Lower lobe of right lung (tissue), 2 donors: ENCODE measurements around the gene EXD3. TPM values are rescaled to one million over a fixed set of nuclear protein-coding genes. Genes with fewer than 3 reads are reported as not detected.

Experiments used
- ATAC-seq, 2 donors: fragments of 200-7000 bp; cut with Tn5 transposase; one replicate each; pipeline ENCODE4 v1.9.1; 2020 to 2022; ENCODE audit warnings: mild to moderate bottlenecking in 2 of 2, moderate library complexity in 2 of 2
- DNase-seq: peaks from one replicate; pipeline ENCODE4 v3.0.0-alpha.2; 2020
- H3K27ac ChIP-seq: fragments of 200-600 bp; one replicate; pipeline ENCODE4 v1.8.0; 2022
- H3K27me3 ChIP-seq: fragments of 200-600 bp; one replicate; pipeline ENCODE4 v1.8.0; 2022; ENCODE audit warnings: low read depth
- H3K36me3 ChIP-seq: fragments of 200-600 bp; one replicate; pipeline ENCODE4 v1.8.0; 2022; ENCODE audit warnings: mild to moderate bottlenecking
- H3K4me1 ChIP-seq: fragments of 200-600 bp; one replicate; pipeline ENCODE4 v1.8.0; 2022
- H3K4me3 ChIP-seq: fragments of 200-600 bp; one replicate; pipeline ENCODE4 v1.8.0; 2022; ENCODE audit warnings: mild to moderate bottlenecking
- H3K9me3 ChIP-seq: fragments of 200-600 bp; one replicate; pipeline ENCODE4 v1.8.0; 2022
- intact Hi-C: fragments of 100-400 bp; cut with DNase I; formaldehyde crosslinking; loops from one replicate; pipeline ENCODE4 v1.11.0; 2022
- total RNA-seq: library from RNA; stranded (reverse); fragmentation: NEBNext Ultra II Directional; extraction: Animal tissue kit (Norgen Biotek cat#: 25700); gene quantifications from one replicate; pipeline ENCODE4 v1.2.1, GENCODE V29; 2021
- TF ChIP-seq, protein P1 (sequence below): fragments of 200-600 bp; IDR thresholded peaks from one replicate; pipeline ENCODE4 v1.8.0; 2022; ENCODE audit warnings: antibody characterized with exemption, mild to moderate bottlenecking
- donor health status: DM: no; HTN: yes; CAD: no; lungs with severe emphysema.

The EXD3 gene
- total RNA-seq, 1 donor from 2014 or later = 25.2 TPM

DNA sequence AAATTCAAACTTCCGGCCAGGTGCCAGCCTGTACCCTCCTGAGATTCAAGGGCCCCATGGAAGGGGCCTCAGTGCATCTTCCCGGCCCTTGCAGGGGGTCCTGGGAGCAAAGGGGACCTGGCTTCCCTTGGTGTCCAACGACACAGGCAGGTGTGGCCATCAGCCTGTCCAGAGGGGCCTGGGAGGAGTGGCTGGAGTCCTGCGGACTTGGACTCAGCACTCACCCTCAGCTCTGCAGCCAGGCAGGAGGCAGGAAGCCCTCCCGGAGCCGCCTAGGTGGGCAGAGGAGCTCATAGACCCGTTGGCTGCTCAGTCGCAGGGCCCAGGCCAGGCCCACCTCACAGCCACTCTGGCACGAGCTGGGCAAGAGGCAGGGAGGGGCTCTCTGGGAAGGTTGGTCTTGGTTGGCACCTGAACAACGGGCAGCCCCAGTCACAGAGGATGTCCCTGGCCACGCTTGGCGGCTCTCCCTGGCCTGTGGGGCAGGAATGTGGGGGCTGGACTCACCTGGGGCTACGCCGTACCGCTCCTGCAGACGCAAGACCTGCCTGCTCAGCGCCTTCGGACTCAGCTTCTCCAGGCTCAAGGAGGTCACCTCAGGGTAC lies 67.1 kb downstream of the EXD3 start:
- Histone ChIP-seq H3K27ac (no peak overlapping the region), H3K36me3 (no peaks in the 10 kb centered on the region), H3K27me3 (no peaks in the 10 kb centered on the region), H3K4me3 (no peak overlapping the region), H3K9me3 (peaks cover 16% of the 10 kb centered on the region), H3K4me1 (peaks cover 26% of the 10 kb centered on the region)
- ATAC-seq (no peak), DNase-seq (no peak)
- intact Hi-C loops = no loop called here
- TF ChIP-seq, protein P1, sequence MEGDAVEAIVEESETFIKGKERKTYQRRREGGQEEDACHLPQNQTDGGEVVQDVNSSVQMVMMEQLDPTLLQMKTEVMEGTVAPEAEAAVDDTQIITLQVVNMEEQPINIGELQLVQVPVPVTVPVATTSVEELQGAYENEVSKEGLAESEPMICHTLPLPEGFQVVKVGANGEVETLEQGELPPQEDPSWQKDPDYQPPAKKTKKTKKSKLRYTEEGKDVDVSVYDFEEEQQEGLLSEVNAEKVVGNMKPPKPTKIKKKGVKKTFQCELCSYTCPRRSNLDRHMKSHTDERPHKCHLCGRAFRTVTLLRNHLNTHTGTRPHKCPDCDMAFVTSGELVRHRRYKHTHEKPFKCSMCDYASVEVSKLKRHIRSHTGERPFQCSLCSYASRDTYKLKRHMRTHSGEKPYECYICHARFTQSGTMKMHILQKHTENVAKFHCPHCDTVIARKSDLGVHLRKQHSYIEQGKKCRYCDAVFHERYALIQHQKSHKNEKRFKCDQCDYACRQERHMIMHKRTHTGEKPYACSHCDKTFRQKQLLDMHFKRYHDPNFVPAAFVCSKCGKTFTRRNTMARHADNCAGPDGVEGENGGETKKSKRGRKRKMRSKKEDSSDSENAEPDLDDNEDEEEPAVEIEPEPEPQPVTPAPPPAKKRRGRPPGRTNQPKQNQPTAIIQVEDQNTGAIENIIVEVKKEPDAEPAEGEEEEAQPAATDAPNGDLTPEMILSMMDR = no peak

DNA sequence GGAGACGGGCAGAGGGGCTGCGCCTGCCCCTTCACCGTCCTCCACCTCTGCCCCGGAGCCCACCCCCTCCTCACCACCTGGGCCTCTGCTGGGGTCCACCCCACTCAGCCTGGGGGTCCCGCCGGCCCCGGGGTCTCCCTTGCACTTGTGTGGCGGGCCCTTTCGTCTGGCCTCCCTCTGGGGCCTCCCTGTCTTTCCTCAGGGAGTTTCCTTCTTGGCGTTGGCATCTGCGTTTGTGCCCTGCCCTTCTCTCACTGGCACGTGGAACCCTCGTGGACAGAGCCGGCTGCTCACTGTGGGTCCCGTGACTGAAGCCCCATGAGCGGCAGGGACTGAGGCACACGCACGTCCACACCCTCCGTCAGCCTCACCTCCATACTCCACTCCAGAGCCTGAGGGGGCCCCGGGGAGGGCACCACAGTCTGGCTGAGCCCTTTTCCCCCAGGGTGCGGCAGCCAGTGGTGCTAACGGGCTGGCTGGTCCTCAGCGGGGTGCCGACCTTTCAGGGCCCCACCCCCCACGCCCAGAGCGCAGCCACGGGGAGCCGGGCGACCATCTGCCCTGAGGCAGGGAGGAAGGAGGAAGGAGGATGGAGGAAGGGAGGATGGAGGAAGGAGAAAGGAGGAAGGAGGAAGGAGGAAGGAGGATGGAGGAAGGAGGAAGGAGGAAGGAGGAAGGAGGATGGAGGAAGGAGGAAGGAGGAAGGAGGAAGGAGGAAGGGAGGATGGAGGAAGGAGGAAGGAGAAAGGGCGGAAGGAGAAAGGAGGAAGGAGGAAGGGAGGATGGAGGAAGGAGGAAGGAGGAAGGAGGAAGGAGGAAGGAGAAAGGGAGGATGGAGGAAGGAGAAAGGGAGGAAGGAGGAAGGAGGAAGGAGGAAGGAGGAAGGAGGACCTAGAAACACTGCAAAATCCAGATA lies 67.9 kb downstream of the EXD3 start:
- H3K9me3 ChIP-seq = peaks cover 16% of the 10 kb centered on the region
- no peaks in the 10 kb centered on the region for H3K27me3 ChIP-seq
- DNase-seq (no peak), ATAC-seq (peak in 1 of 2 donors; percentile 16)
- peak overlapping the region; percentile 81 for H3K27ac ChIP-seq
- no peak overlapping the region for H3K4me3 ChIP-seq
- TF ChIP-seq, protein P1 = no peak
- H3K36me3 ChIP-seq = no peaks in the 10 kb centered on the region
- intact Hi-C loops = no loop called here
- peaks cover 26% of the 10 kb centered on the region for H3K4me1 ChIP-seq

DNA sequence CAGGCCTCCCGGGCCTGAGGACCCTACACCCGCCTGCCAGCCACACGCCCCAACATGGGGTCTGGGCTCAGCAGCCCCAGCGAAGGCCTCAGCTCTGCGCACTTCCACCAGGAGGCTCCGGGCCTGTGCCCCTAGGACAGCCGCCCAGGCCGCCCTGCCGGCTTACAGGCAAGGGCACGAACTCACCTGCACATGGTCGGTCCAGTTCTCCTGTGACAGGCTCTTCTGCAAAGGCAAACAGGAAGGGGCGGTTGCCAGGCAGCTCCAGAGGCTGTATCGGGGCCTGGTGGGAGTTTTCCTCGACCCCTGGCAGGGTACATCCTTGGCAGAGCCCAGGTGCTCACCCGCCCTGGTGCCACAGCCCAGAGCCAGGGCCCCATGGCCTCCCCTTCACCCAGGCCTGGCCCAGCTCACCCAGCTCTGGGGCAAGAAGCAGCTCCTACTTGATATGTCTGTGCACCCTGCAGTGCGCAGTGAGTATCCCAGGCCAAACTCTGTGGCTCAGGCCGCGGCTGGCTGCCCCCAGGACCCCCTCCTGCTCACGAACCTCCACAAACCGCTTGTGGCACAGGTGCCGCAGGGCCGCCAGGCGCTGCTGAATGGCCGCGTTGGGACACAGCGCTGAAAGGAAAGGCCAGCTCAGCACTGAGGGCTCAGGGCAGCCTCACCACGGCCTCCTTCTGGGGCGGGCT lies 68.7 kb downstream of the EXD3 start:
- TF ChIP-seq, protein P1 = no peak
- peak overlapping the region; percentile 81 for H3K27ac ChIP-seq
- DNase-seq = no peak
- no peak overlapping the region for H3K4me3 ChIP-seq
- no peaks in the 10 kb centered on the region for H3K36me3 ChIP-seq
- peak; percentile 12 to 28 for ATAC-seq
- no peaks in the 10 kb centered on the region for H3K27me3 ChIP-seq
- intact Hi-C loops = no loop called here
- H3K4me1 ChIP-seq = peaks cover 26% of the 10 kb centered on the region
- peaks cover 16% of the 10 kb centered on the region for H3K9me3 ChIP-seq

DNA sequence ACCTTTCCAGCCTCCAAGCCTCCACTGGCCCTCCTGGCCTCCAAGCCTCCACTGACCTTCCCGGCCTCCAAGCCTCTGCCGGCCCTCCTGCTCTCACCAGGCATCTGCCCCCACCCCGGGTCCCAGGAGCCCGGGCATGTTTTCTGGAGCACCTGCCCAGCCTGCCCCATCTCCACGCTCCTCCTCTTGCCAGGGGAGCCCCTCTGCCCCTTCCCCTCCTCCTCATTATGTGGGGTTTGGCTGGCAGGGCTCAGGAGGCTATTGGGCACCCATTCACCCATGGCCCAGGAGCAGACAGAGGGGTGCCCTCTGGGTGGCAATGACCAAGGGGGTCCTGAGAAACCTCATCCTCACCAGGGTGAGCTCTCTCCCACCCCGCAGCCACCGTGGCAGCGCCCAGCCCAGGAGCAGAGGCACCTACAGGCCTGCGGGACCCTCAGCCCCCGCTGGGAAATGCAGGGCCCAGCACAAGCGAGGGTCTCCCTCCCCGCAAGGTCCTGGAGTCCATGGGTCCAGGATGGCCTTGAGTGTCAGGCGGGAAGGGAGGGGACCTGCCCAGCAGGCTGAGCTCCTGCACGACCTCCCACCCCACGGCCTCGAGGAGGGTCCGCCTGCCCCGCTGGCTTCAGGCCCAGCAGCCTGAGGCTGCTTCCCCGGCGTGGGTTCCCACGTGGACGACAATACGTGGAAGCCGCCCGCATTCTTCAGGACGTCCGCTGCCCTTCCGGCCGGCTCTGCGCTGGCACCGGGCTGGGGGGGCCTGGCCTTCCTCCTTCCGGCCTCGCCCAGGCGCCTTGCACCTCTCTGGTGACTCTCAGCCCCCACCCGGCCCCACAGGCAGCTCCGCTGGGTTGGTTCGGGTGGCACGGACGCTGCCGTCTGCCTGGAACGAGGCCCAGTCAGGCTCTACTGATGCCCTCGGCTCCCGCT lies 69.5 kb downstream of the EXD3 start:
- peak overlapping the region; percentile 81 for H3K27ac ChIP-seq
- no peaks in the 10 kb centered on the region for H3K27me3 ChIP-seq
- TF ChIP-seq, protein P1 = no peak
- DNase-seq (peak; percentile 56), ATAC-seq (peak; percentile 47 to 53)
- H3K36me3 ChIP-seq = no peaks in the 10 kb centered on the region
- no peak overlapping the region for H3K4me3 ChIP-seq
- intact Hi-C loops = no loop called here
- peaks cover 26% of the 10 kb centered on the region for H3K4me1 ChIP-seq
- peaks cover 16% of the 10 kb centered on the region for H3K9me3 ChIP-seq
